Measurements from ENCODE around the gene SULT1A2.
"Not testable (repeated sequence)": the region's sequence is repeated elsewhere in the genome, so short reads cannot be mapped to it uniquely, and the experiment has no call there.

Gene SULT1A2

GRCh38 chr16:28608496-28608808, 11.6 kb upstream of the SULT1A2 start:
- not testable (repeated sequence) for H3K9ac ChIP-seq (ENCODE audit: low read length); H3K4me3 ChIP-seq (ENCODE audit: low read length); H3K27me3 ChIP-seq (replicated peaks; ENCODE audit: control insufficient read depth, insufficient read depth, low read length); DNase-seq (ENCODE audit: low read depth); H3K9me3 ChIP-seq (ENCODE audit: control insufficient read depth, low read length); H3K36me3 ChIP-seq (ENCODE audit: control insufficient read depth, insufficient read depth, low read length, severe bottlenecking); H3K4me1 ChIP-seq (ENCODE audit: control insufficient read depth, insufficient read depth, low read length)

DNA sequence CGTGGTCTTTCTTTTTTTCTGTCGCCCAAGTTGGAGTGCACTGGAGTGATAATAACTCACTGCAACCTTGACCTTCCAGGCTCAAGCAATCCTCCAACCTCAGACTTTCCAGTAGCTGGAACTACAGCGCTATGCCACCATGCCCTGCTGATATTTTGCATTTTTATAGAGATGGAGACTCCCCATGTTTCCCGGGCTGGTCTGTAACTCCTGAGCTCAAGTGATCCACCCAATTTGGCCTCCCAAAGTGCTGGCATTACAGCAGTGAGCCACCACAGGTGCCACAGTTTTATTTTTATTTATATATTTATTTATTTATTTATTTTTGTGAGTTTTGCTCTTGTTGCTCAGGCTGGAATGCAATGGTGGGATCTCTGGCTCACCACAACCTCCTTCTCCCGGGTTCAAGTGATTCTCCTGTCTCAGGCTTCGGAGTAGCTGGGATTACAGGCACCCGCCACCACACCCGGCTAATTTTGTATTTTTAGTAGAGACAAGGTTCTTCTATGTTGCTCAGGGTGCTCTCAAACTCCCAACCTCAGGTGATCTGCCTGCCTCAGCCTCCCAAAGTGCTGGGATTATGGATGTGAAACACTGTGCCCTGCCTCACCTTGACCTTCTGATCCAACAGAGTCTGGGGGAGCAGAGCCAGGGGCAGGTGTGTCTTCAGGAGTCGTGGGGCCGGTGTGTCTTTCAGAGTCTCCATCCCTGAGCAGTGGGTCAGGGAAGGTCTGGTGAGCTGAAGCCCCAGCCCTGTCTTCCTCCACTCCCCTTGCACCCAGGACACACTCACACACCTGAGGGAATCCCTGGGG, 11.0 kb upstream of the SULT1A2 start:
- not testable (repeated sequence) for H3K36me3 ChIP-seq (ENCODE audit: control insufficient read depth, insufficient read depth, low read length, severe bottlenecking); H3K4me1 ChIP-seq (ENCODE audit: control insufficient read depth, insufficient read depth, low read length); H3K9ac ChIP-seq (ENCODE audit: low read length); DNase-seq (ENCODE audit: low read depth); H3K27me3 ChIP-seq (replicated peaks; ENCODE audit: control insufficient read depth, insufficient read depth, low read length); H3K9me3 ChIP-seq (ENCODE audit: control insufficient read depth, low read length); H3K4me3 ChIP-seq (ENCODE audit: low read length)

GRCh38 chr16:28607116-28607623, 10.3 kb upstream of the SULT1A2 start:
- H3K36me3 ChIP-seq (ENCODE audit: control insufficient read depth, insufficient read depth, low read length, severe bottlenecking): no peaks in the 10 kb centered on the region
- H3K27me3 ChIP-seq (replicated peaks; ENCODE audit: control insufficient read depth, insufficient read depth, low read length): peaks cover 9% of the 10 kb centered on the region
- peaks cover 5% of the 10 kb centered on the region for H3K4me1 ChIP-seq (ENCODE audit: control insufficient read depth, insufficient read depth, low read length)
- no peak for DNase-seq (ENCODE audit: low read depth)
- H3K9ac ChIP-seq (ENCODE audit: low read length): no peak overlapping the region
- H3K4me3 ChIP-seq (ENCODE audit: low read length): no peak overlapping the region
- no peaks in the 10 kb centered on the region for H3K9me3 ChIP-seq (ENCODE audit: control insufficient read depth, low read length)

DNA sequence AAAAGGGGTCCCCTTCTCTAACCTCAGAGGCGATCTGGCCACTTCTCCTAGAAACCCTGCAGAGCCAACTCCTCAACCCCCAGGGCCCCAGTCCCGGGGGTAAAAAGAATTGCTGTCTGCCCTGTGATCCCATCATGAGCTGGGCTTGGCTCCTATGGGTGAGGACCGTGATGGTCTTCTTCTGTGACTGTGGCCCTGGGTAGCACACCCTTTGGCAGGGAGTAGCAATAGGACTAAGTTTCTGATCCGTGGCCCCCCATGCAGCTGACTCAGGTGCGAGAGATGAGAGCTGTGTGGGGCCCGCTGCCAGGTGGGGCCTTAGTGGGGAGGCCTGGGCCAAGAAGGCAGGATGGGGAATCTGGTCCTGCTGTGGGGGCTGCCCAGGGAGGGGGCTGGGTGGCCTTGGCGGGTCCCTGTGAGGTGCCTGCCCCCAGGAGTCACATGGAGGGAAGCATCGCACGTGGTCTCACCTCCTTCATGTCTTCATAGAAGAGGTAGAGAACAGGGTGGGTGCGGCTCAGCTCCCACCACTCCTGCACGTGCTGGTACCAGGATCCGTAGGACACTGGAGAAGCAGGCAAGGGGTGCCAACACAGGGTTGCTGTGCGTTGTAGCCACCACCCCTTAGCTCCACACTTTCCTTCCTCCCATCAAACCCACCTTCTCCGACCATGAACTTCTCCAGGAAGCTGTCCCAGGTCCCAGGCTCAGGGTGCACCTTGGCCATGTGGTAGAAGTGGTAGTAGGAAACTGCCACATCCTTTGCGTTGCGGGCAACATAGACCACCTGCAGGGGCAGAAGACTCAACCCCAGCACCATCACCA, 9.7 kb upstream of the SULT1A2 start:
- H3K36me3 ChIP-seq (ENCODE audit: control insufficient read depth, insufficient read depth, low read length, severe bottlenecking): no peaks in the 10 kb centered on the region
- no peak overlapping the region for H3K4me3 ChIP-seq (ENCODE audit: low read length)
- no peaks in the 10 kb centered on the region for H3K9me3 ChIP-seq (ENCODE audit: control insufficient read depth, low read length)
- no peak overlapping the region for H3K9ac ChIP-seq (ENCODE audit: low read length)
- peaks cover 9% of the 10 kb centered on the region for H3K27me3 ChIP-seq (replicated peaks; ENCODE audit: control insufficient read depth, insufficient read depth, low read length)
- peaks cover 5% of the 10 kb centered on the region for H3K4me1 ChIP-seq (ENCODE audit: control insufficient read depth, insufficient read depth, low read length)
- no peak for DNase-seq (ENCODE audit: low read depth)

DNA sequence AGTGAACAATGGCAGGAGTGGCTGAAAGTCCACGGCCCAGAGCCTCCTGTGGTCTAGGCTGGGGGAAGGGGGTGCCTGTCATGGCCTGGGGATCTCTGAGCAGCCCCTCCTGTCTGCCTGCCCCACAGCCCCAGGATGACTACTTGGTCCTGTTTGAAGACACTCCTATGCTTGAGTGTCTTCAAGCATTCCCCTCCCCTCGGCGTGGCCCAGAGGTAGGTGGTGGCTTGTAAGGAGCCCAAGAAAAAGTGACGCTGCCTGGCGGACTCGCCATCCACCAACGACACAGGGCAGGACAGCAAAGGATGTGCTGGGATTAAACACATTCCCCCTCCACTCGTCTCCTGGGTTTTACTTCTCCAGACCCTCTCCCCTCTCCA, 7.3 kb upstream of the SULT1A2 start:
- Histone ChIP-seq H3K4me1 (ENCODE audit: control insufficient read depth, insufficient read depth, low read length) (peaks cover under 1% of the 10 kb centered on the region), H3K9ac (ENCODE audit: low read length) (no peak overlapping the region), H3K36me3 (ENCODE audit: control insufficient read depth, insufficient read depth, low read length, severe bottlenecking) (no peaks in the 10 kb centered on the region), H3K9me3 (ENCODE audit: control insufficient read depth, low read length) (no peaks in the 10 kb centered on the region), H3K4me3 (ENCODE audit: low read length) (no peak overlapping the region), H3K27me3 (replicated peaks; ENCODE audit: control insufficient read depth, insufficient read depth, low read length) (peaks cover 6% of the 10 kb centered on the region)
- DNase-seq (ENCODE audit: low read depth): no peak

DNA sequence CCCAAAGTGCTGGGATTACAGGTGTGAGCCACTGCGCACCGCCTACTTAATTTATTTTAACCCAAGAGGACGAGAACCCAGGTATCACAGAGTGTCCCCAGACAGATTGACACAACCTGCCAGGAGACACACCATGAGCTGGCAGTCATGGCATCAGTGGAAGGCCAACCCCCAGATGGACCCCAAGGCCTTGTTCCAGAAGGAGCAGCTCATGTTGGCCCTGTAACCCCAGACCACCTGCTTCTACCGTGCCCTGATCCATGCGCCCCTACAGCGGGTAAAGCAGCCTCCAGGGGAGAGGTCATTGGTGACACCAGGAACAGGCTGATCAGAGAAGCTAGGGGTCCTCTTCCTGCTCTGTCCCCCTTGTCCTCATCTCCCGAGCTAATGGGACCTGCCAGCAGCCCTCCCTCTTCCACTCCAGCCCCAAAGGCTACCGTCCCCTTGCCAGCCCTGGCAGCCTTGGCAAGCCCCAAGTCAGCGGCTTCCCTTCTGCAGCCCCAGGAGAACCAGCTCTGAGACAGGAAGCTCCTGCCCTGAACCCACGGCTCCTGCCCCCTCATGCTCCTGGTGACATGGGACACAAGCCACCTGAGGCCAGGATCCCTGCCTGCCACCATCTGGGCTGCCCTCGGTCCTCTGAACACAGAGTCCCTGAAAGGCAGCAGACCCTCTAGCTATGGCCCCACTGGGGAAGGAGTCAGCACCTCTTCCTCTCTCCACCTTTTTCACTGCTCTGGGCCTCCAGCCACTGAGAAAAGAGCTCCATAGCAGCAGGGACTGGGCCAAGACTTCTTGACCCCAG, 6.7 kb upstream of the SULT1A2 start:
- no peak for DNase-seq (ENCODE audit: low read depth)
- Histone ChIP-seq H3K27me3 (replicated peaks; ENCODE audit: control insufficient read depth, insufficient read depth, low read length) (peaks cover 6% of the 10 kb centered on the region), H3K4me1 (ENCODE audit: control insufficient read depth, insufficient read depth, low read length) (no peaks in the 10 kb centered on the region), H3K9ac (ENCODE audit: low read length) (no peak overlapping the region), H3K9me3 (ENCODE audit: control insufficient read depth, low read length) (no peaks in the 10 kb centered on the region), H3K36me3 (ENCODE audit: control insufficient read depth, insufficient read depth, low read length, severe bottlenecking) (no peaks in the 10 kb centered on the region), H3K4me3 (ENCODE audit: low read length) (no peak overlapping the region)

DNA sequence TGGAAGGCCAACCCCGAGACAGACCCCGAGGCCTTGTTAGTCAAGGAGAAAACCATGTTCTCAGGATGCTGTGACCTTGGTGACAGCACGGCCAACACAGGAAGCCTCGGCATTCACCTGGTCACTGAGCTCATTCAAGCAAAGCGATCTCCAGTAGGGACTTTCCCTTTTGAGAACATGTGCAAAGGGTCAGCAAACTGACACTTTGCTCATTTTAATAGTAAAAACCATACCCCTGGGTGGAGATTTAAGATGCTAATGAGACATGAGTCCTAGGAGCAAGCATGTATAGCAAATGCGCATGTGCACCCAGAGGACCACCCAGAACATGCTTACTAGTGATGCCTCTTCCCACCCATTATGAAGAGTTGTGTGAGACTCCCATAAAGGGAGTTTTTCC, 5.7 kb upstream of the SULT1A2 start:
- H3K27me3 ChIP-seq (replicated peaks; ENCODE audit: control insufficient read depth, insufficient read depth, low read length): peaks cover 14% of the 10 kb centered on the region
- H3K9me3 ChIP-seq (ENCODE audit: control insufficient read depth, low read length): no peaks in the 10 kb centered on the region
- DNase-seq (ENCODE audit: low read depth): no peak
- H3K9ac ChIP-seq (ENCODE audit: low read length): no peak overlapping the region
- H3K4me1 ChIP-seq (ENCODE audit: control insufficient read depth, insufficient read depth, low read length): no peaks in the 10 kb centered on the region
- H3K4me3 ChIP-seq (ENCODE audit: low read length): no peak overlapping the region
- H3K36me3 ChIP-seq (ENCODE audit: control insufficient read depth, insufficient read depth, low read length, severe bottlenecking): no peaks in the 10 kb centered on the region

- H3K9me3 ChIP-seq (ENCODE audit: control insufficient read depth, low read length); H3K9ac ChIP-seq (ENCODE audit: low read length); H3K36me3 ChIP-seq (ENCODE audit: control insufficient read depth, insufficient read depth, low read length, severe bottlenecking); H3K4me3 ChIP-seq (ENCODE audit: low read length); H3K4me1 ChIP-seq (ENCODE audit: control insufficient read depth, insufficient read depth, low read length); DNase-seq (ENCODE audit: low read depth): not testable (repeated sequence)
- peaks cover 15% of the 10 kb centered on the region for H3K27me3 ChIP-seq (replicated peaks; ENCODE audit: control insufficient read depth, insufficient read depth, low read length)
Measured at GRCh38 chr16:28602062-28602461, 5.2 kb upstream of the SULT1A2 start.

- H3K36me3 ChIP-seq (ENCODE audit: control insufficient read depth, insufficient read depth, low read length, severe bottlenecking); DNase-seq (ENCODE audit: low read depth); H3K9me3 ChIP-seq (ENCODE audit: control insufficient read depth, low read length); H3K4me3 ChIP-seq (ENCODE audit: low read length); H3K4me1 ChIP-seq (ENCODE audit: control insufficient read depth, insufficient read depth, low read length); H3K9ac ChIP-seq (ENCODE audit: low read length): not testable (repeated sequence)
- peaks cover 15% of the 10 kb centered on the region for H3K27me3 ChIP-seq (replicated peaks; ENCODE audit: control insufficient read depth, insufficient read depth, low read length)
Measured at GRCh38 chr16:28601589-28601988, 4.7 kb upstream of the SULT1A2 start.

DNA sequence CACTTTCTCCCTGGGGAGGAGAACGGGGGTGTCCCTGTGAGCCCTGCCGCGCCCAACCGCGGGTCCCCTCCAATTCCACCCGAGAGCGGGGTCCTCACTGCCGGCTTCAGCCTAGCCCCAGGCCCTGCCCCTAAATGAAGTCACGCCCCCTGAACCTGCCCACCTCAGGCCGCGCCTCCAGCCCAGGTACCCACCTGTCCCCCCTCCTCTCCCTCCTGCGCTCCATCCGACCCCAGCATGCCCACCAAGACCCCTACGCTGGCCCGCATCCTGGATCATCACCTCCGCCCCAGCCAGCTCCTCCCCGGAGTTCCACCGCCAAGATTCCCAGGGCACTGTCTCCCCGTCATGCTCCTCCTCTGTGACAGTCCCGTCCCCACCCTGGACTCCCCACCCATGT, 4.1 kb upstream of the SULT1A2 start:
- not testable (repeated sequence) for H3K9me3 ChIP-seq (ENCODE audit: control insufficient read depth, low read length); H3K36me3 ChIP-seq (ENCODE audit: control insufficient read depth, insufficient read depth, low read length, severe bottlenecking); DNase-seq (ENCODE audit: low read depth); H3K4me1 ChIP-seq (ENCODE audit: control insufficient read depth, insufficient read depth, low read length); H3K9ac ChIP-seq (ENCODE audit: low read length); H3K4me3 ChIP-seq (ENCODE audit: low read length)
- H3K27me3 ChIP-seq (replicated peaks; ENCODE audit: control insufficient read depth, insufficient read depth, low read length): peaks cover 15% of the 10 kb centered on the region

Measured in adipocyte (in vitro differentiated cells).